Fibroblast of skin of right biceps (primary cell): ENCODE results near the gene RABGAP1.

Source experiments
- DNase-seq: peaks from one replicate; pipeline ENCODE4 v3.0.0-alpha.2; 2013

The RABGAP1 gene

GRCh38 chr9:123087359-123087888, 146.6 kb downstream of the RABGAP1 start:
- DNase-seq, result no peak

GRCh38 chr9:123089040-123089439, 148.2 kb downstream of the RABGAP1 start:
- DNase-seq, result no peak

- DNase-seq, result no peak
Measured at GRCh38 chr9:123089790-123090189, 149.0 kb downstream of the RABGAP1 start.

DNA sequence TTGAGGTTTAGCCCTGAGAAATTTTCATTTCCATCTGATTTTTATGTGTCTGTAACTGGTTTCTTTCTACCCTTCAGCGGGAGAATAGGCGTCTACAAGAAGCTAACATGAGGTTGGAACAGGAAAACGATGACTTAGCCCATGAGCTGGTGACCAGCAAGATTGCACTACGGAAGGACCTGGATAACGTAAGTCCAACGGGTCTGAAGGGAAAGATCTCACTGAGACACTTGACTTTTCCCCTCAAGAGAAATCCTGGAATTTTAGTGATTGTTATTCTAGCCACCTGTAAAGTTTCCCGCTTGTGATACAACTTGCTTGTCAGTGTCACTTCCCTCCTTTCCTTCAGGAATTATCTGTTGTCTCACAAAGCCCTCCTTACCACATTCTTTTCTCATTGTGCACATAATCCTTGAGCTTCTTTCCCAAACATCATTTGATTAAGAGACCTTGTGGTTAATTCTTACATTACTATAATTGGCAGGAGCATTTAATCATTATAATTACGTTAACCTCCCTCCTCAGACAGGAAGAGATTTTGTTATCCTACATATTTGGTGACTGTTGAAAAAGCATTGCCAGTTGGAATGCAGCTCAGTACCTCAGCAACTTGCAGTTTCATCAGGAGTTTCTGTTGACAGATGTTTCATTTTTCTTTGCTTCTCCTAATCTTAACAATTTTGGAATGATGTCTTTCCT, 149.5 kb downstream of the RABGAP1 start:
- peak; percentile 77 for DNase-seq

DNA sequence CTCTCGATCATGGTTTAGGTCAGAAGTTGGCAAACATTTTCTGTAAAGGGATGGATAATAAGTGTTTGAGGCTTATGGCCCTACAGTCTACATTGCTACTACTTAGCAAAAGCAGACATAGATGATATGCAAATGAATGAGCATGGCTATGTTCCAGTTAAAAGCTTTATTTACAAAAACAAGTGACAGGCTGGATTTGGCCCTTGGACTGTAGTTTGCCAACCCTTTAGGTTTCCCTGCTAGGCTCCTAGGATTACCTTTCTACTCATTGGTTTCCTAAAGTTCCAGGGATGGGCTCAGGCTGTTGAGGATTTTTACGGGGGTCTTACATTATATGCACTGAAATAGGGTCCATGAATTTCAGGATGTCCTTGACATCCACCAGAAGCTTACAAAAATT, 150.1 kb downstream of the RABGAP1 start:
- DNase-seq, result no peak

DNA sequence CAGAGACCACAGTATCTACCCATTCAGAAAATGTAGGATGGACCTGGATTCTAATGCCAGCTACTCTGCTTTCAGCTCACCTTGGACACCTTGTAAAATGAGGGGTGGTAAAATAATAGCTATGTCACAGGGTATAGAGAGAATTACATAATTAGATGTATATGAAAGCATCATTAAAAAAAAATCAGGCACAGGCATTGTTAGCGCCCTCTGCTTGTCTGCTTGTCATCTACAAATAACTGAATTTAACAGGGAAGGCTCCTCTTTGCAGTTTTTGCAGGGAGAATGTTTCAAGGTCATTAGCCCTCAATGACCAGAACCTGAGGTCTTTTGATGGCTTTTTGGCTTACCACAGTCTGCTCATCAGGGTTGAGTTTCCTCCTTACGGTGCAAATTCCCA, 150.6 kb downstream of the RABGAP1 start:
- no peak for DNase-seq

- DNase-seq, result no peak
Measured at GRCh38 chr9:123093141-123093540, 152.3 kb downstream of the RABGAP1 start.

- no peak for DNase-seq
Measured at GRCh38 chr9:123096987-123097386, 156.2 kb downstream of the RABGAP1 start.

DNA sequence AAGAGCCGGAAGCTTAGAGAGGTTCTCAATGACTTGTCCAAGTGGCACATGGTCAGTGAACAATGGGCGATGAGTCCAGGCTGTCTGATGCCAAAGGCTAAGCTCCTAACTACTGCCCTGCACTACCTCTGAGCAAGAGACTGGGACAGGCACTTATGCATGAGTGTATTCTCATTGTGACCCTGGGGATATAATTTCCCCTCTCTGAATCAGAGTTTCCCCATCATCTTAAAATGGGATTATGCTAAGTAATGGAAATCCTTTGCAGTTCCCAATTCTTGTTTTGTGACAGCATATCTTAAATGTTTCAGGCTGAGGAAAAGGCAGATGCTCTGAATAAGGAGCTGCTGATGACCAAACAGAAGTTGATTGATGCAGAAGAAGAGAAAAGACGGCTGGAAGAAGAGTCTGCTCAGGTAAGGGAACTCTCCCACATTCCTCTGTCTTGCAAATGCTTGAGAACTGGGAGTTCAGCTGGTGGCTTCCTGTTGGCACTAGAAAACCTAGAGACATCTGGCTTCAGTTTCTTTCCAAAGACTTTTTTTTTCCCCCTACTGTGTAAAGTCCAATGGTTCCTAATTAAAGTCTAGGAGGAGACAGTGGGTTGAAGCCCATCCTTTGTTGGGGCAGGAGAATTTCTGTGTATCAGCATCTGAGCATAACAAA, 156.7 kb downstream of the RABGAP1 start:
- DNase-seq, result no peak

DNA sequence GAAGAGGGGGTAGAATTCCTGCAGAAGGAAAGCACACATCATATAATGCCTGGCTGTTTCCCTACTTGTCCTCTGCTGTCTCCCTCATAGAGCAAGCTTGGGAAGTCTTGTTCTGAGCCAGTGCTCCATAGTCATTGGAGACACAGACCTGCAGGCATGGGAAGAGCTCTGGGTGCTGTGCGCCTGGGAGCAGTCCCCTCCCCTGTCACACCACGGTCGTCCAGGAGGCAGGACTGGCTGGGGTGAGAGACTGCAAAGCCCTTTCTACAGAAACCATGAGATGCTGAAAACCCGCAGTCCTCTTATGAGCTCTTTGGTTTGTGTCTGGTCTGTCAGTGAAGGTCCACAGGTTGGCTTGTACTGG, 157.3 kb downstream of the RABGAP1 start:
- no peak for DNase-seq

DNA sequence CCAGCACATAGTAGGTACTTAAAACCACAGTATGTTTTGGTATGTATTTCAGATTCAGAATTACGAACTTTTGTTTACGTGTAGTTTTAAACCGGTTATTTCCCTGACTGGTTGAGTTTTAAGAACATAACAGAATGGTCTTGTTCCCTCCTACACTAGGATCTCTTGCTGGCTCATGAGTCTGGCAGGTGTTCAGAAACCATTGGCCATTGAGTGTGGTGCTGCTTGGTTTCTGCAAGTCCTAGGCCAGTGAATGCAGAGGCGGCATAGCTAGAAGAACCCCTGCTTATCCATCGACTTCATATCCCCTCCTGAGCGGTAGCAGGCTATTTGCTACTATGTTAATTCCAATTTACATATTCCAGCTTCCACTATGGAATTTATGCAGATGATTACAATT, 158.2 kb downstream of the RABGAP1 start:
- DNase-seq, result no peak

GRCh38 chr9:123099548-123099947, 158.7 kb downstream of the RABGAP1 start:
- no peak for DNase-seq

GRCh38 chr9:123102375-123103113, 161.7 kb downstream of the RABGAP1 start:
- no peak for DNase-seq

- no peak for DNase-seq
Measured at GRCh38 chr9:123104807-123105206, 164.0 kb downstream of the RABGAP1 start.

DNA sequence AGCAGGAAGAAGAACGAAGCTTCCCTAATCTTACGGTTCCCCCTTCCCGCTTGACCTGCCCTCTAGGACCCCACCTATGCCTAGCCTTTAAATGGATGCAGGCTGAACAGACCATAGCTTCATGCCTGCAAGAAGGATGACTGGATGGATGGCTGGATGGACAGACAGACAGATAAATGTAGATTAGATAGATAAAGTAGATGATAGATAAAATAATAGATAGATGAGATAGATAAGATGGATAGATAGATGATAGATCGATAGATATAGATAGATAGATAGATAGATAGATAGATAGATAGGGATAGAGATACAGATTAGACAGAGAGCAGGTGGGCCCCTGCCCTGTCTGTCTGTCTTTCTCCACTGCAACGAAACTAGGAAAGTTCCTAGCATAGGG, 164.7 kb downstream of the RABGAP1 start:
- no peak for DNase-seq

GRCh38 chr9:123107639-123108285, 166.9 kb downstream of the RABGAP1 start:
- DNase-seq, result no peak

DNA sequence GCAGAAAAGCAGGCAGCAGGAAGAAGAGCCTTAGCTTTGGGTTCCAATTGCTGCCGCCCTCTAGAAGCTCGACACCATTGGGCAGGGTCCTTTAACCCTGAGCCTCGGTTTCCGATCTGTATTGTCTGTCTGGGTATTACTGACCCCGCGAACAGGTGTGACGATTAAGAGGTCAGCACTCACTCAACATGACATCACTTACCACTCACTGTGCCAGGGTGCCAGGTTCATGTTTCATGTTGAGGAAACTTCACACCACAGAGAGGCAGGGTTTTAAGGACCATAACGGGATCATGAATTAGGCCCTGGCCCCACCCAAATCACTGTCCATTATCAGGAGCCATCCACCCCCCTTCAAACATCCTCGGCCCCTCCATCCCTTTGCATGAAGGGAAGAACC, 168.2 kb downstream of the RABGAP1 start:
- DNase-seq, result no peak

GRCh38 chr9:123109540-123110279, 168.9 kb downstream of the RABGAP1 start:
- DNase-seq, result no peak

DNA sequence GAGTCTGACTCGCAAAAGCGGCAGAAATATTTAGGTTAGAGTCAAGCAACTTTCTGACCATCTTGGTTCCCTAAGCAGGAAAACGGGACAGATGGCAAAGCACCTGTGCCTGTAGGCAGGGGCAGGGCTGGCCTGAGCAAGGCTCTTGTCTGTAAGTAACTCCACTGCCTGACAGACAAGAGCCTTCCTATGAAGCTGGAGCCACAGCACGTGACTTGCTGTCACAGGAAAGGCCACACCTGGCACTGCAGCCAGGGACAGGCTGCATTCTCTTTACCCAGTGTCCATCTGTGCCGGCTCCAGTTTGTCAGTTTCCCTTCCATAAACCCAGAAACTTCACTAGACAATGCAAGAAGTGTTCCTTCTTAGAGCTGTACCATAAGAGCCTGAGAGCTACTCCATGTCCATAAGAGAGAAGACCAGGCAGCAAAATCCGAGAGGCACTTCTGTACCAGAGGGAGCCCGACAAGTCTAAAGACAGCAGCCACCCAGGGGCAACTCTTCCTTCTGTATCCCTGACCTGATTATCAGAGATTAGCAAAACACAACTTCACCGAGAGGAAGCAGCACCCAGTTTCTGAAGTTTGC, 170.7 kb downstream of the RABGAP1 start:
- DNase-seq, result no peak

- no peak for DNase-seq
Measured at GRCh38 chr9:123112015-123112975, 171.5 kb downstream of the RABGAP1 start.

- no peak for DNase-seq
Measured at GRCh38 chr9:123113185-123113584, 172.4 kb downstream of the RABGAP1 start.
